ENCODE data around the gene APCDD1L. TPM values are rescaled to one million over a fixed set of nuclear protein-coding genes. Genes with fewer than 3 reads are reported as not detected.
"Not testable (repeated sequence)": the region's sequence is repeated elsewhere in the genome, so short reads cannot be mapped to it uniquely, and the experiment has no call there.

Gene APCDD1L
- total RNA-seq, 1 donor from 2014 or later: 3.0 TPM

GRCh38 chr20:58414786-58415185, 100.4 kb downstream of the APCDD1L start:
- DNase-seq: not testable (repeated sequence)

- not testable (repeated sequence) for DNase-seq
Observed at GRCh38 chr20:58414216-58414615, 101.0 kb downstream of the APCDD1L start.

Other genes starting within 250 kb of the APCDD1L start
- gene RAB22A, start 205.7 kb downstream of the APCDD1L start, total RNA-seq: 16.7 TPM
- 18.1 TPM for gene VAPB, start 126.2 kb downstream of the APCDD1L start, total RNA-seq
- gene STX16, start 135.9 kb upstream of the APCDD1L start, total RNA-seq: 56.8 TPM
- 19.0 TPM for gene NPEPL1, start 177.4 kb upstream of the APCDD1L start, total RNA-seq

All from skin of body (tissue), 2 donors.